Mucosa of descending colon (tissue), 3 donors: Measurements from ENCODE around the gene ACYP1. TPM values are rescaled to one million over a fixed set of nuclear protein-coding genes. Genes with fewer than 3 reads are reported as not detected.
A peak's percentile ranks its signal among the peaks of the same experiment; 100 is the strongest.

ENCODE experiments used
- ATAC-seq: fragments of 200-7000 bp; cut with Tn5 transposase; one replicate; pipeline ENCODE4 v1.9.1; 2020; ENCODE audit warnings: mild to moderate bottlenecking, moderate library complexity
- DNase-seq, 3 donors: peaks; one replicate each; pipeline ENCODE4 v3.0.0-alpha.2; 2020
- H3K36me3 ChIP-seq: fragments of 200-600 bp; one replicate; pipeline ENCODE4 v1.8.0; 2021; ENCODE audit warnings: low read depth, mild to moderate bottlenecking
- H3K4me1 ChIP-seq: fragments of 200-600 bp; one replicate; pipeline ENCODE4 v1.8.0; 2021; ENCODE audit warnings: low read depth, mild to moderate bottlenecking
- H3K4me3 ChIP-seq: fragments of 200-600 bp; one replicate; pipeline ENCODE4 v1.8.0; 2021; ENCODE audit warnings: mild to moderate bottlenecking
- H3K9me3 ChIP-seq: fragments of 200-600 bp; one replicate; pipeline ENCODE4 v1.8.0; 2021; ENCODE audit warnings: mild to moderate bottlenecking
- intact Hi-C, 2 donors: fragments of 100-400 bp; cut with DNase I in 1 of 2; cut with micrococcal nuclease in 1 of 2; formaldehyde crosslinking; loops; one replicate each; pipeline versions ENCODE4 v1.11.0 to v1.11.1; 2022; cut with DNase I, micrococcal nuclease
- total RNA-seq, 3 donors: library from RNA; stranded (reverse); fragmentation: NEBNext Ultra II Directional in 2 of 3; extraction: Animal tissue kit (Norgen Biotek cat#: 25700) in 2 of 3; gene quantifications; one replicate each; pipeline versions ENCODE4 v1.2.1 to v1.2.4, GENCODE V29; 2021 to 2023
- TF ChIP-seq, protein P1 (sequence below): fragments of 200-600 bp; IDR thresholded peaks from one replicate; pipeline ENCODE4 v1.8.0; 2022; ENCODE audit warnings: antibody characterized with exemption, mild to moderate bottlenecking
- donor health status: DM: no; HTN: no; CAD: no; lungs with moderate emphysema.
- donor health status: DM: no; HTN: no; CAD: no.
- donor health status: DM: no; HTN: yes; CAD: no.

Gene ACYP1
- total RNA-seq, 3 donors from 2014 or later: 18.5 to 26.5 (median 20.3) TPM

- ATAC-seq (peak; percentile 3), DNase-seq (peak in 1 of 3 donors; percentile 17)
- TF ChIP-seq, protein P1, sequence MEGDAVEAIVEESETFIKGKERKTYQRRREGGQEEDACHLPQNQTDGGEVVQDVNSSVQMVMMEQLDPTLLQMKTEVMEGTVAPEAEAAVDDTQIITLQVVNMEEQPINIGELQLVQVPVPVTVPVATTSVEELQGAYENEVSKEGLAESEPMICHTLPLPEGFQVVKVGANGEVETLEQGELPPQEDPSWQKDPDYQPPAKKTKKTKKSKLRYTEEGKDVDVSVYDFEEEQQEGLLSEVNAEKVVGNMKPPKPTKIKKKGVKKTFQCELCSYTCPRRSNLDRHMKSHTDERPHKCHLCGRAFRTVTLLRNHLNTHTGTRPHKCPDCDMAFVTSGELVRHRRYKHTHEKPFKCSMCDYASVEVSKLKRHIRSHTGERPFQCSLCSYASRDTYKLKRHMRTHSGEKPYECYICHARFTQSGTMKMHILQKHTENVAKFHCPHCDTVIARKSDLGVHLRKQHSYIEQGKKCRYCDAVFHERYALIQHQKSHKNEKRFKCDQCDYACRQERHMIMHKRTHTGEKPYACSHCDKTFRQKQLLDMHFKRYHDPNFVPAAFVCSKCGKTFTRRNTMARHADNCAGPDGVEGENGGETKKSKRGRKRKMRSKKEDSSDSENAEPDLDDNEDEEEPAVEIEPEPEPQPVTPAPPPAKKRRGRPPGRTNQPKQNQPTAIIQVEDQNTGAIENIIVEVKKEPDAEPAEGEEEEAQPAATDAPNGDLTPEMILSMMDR: no peak
- H3K9me3 ChIP-seq: no peaks in the 10 kb centered on the region
- H3K4me3 ChIP-seq: peak overlapping the region; percentile 87
- H3K36me3 ChIP-seq: peaks cover 10% of the 10 kb centered on the region
- intact Hi-C loops: loop anchor here in 1 of 2 donors (10.0 kb wide), 1 partner anchor 49 kb away; the partner anchor contains the start of gene PGF
- peaks cover 16% of the 10 kb centered on the region for H3K4me1 ChIP-seq
These were observed 60.4 kb downstream of the ACYP1 start for GRCh38 chr14:75003250-75004027.

Other genes starting within 250 kb of the ACYP1 start
- gene PROX2, start 187.9 kb downstream of the ACYP1 start, total RNA-seq: under 1 TPM in 2 of 3 donors, not detected in 1; 0.07 to 0.09 TPM
- 100 to 1,000 TPM; 106 to 125 (median 121) TPM for gene DLST, start 182.1 kb downstream of the ACYP1 start, total RNA-seq
- 10 to 100 TPM in 2 of 3 donors, 1 to 10 TPM in 1; 7.7 to 12.7 (median 11.5) TPM for gene RPS6KL1, start 140.8 kb downstream of the ACYP1 start, total RNA-seq
- gene PGF, start 108.4 kb downstream of the ACYP1 start, total RNA-seq: 1 to 10 TPM in 2 of 3 donors, under 1 TPM in 1; 0.96 to 3.1 (median 2.3) TPM
- gene EIF2B2, start 61.1 kb downstream of the ACYP1 start, total RNA-seq: 10 to 100 TPM; 40.6 to 50.9 (median 46.3) TPM
- 10 to 100 TPM; 22.2 to 40.8 (median 26.2) TPM for gene MLH3, start 12.6 kb downstream of the ACYP1 start, total RNA-seq
- gene ZC2HC1C, start 5.6 kb upstream of the ACYP1 start, total RNA-seq: 1 to 10 TPM; 4.0 to 4.8 (median 4.7) TPM
- gene NEK9, start 63.0 kb upstream of the ACYP1 start, total RNA-seq: 100 to 1,000 TPM in 1 of 3 donors, 10 to 100 TPM in 2; 44.7 to 104 (median 49.9) TPM
- 100 to 1,000 TPM; 223 to 411 (median 317) TPM for gene TMED10, start 112.6 kb upstream of the ACYP1 start, total RNA-seq
- gene FOS, start 214.8 kb upstream of the ACYP1 start, total RNA-seq: 100 to 1,000 TPM; 163 to 292 (median 243) TPM